Stimulated activated CD8-positive, alpha-beta memory T cell treated with anti-CD3 and anti-CD28 coated beads, Interleukin-12 subunit alpha, Interleukin-12 subunit beta, amount 100 ng/mL, for 24 hours (primary cell): ENCODE measurements around the gene JADE1.

Source experiments
- DNase-seq: peaks from one replicate; pipeline ENCODE4 v3.0.0-alpha.2; 2020; ENCODE audit errors: extremely low read depth

JADE1 gene

DNA sequence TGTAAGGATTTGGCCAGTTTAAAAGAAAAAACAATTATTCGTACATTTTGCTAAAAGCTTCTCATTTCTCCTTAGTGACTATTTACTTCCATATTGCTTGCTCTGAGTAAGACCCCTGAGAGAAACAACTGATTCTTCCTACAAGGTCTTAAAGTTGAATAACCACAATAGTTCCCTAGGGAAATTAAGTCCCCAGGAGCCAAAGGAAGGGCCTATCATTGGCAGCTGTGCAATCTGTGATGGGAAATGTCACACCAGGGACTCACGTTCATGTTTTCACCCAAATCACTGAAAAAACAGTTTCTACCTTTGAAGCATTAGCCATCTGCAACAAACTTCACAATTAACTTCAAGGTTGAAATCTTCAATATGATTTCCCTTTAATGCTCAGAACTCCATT lies 66.7 kb downstream of the JADE1 start:
- no peak for DNase-seq

DNA sequence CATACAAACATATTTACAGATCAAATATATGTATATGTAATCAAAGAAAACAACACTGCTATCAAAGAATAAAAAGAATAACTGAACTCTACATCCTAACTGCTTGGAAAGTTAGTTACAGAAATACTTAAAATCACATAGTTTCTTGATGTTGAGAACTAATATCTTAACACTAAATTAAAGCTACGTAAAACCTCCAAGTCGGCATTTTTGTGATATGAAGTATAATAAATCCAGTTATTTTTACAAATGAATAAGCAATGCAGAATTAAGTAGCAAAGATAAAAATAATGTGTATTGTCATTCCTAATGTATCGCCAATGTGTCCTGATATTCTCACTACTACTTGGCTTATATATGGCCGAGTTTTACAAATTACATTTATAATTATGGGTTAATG lies 68.4 kb downstream of the JADE1 start:
- no peak for DNase-seq

DNA sequence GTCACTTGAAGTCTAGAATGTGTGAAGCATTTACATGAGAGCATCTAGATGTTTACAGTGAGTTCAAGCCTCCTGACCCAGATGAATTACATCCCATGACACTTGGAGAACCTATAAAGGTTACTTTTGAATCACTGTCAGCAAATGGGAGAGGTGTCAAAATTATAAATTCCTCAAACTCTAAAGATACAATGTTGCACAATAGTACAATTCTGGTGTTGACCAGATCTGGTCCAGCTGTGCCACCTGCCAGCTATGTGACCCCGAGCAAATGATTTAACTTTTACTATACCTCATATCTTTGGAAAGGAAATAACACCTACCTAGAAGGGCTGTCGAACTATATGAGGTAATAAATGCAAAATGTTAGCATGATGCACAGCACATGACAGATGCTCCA lies 69.8 kb downstream of the JADE1 start:
- no peak for DNase-seq

DNA sequence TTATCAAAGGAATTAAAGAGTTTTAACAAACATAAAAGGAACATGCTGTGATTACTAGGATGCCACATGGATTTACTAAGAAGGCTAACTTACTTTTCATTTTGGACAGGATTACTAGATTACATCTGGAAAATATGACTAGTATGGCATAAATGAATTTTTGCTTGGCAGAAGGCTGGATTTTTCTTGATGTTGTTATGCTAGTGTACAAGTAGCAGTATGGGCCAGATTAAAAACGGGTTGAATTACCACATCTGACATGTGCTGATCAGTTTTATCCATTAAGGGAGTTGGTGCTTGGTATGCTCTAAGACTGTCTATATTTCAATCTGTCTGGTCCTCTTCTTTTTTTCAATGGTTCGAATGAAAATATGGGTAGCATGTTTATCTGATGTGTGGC lies 70.5 kb downstream of the JADE1 start:
- DNase-seq = no peak

GRCh38 chr4:128880662-128881061 lies 71.2 kb downstream of the JADE1 start:
- DNase-seq = no peak

DNA sequence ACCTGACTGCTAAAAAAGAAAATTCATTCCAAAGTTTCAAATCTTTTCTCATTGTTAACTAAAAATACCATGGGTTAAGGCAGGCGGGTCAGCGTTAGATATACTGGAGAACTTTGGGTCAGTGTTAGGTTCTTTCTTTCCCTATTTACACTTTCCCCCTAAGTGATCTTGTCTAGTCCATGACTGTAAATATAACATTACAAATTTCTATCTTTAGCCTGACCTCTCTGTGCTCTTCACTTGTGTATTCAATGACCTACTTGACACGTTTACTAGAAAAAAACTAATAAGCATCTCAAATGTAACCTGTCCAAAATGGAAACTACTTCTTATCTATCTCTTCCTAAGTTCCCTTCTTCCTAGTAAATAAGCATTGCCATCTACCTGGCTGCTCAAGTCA lies 95.3 kb downstream of the JADE1 start:
- no peak for DNase-seq

DNA sequence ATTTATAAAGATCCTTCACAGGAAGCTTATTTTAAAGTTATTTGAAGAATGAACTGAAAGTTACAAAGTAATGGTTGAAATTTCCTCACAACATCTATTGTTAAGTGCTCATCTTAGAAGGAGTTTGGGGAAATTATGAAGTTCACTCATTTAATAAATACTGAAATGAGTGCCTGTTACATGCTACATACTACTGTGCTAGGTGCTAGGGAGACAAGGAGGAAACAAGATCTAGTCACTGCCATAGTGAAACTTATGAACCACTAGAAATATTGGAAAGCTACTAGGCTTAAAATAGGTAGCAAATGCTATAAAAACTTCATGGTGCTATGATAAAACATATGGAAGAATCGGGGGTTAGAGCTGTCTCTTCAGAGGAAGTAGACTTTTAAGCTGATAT lies 97.1 kb downstream of the JADE1 start:
- DNase-seq = no peak

- no peak for DNase-seq
Observed at GRCh38 chr4:128907981-128908380, 98.5 kb downstream of the JADE1 start.

GRCh38 chr4:128908735-128909134 lies 99.2 kb downstream of the JADE1 start:
- DNase-seq = no peak

- no peak for DNase-seq
Observed at GRCh38 chr4:128913228-128913627, 103.7 kb downstream of the JADE1 start.

- DNase-seq = no peak
Observed at GRCh38 chr4:128915544-128915943, 106.0 kb downstream of the JADE1 start.

- DNase-seq = no peak
Observed at GRCh38 chr4:128916832-128917231, 107.3 kb downstream of the JADE1 start.

- DNase-seq = no peak
Observed at GRCh38 chr4:128917781-128918180, 108.3 kb downstream of the JADE1 start.

DNA sequence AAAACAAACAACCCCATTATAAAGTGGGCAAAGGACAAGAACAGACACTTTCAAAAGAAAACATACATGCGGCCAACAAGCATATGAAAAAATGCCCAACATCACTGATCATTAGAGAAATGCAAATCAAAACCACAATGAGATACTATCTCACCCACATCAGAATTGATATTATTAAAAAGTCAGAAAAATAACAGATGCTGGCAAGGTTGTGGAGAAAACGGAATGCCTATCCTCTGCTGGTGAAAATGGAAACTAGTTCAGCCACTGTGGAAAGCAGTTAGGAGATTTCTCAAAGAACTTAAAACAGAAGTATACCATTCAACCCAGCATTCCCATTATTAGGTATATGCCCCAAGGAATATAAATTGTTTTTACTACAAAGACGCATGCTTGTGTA lies 112.5 kb downstream of the JADE1 start:
- no peak for DNase-seq
